GM10266 (cell line): Measurements from ENCODE around the gene RIPOR2.

Experiments used
- DNase-seq: peaks from one replicate; pipeline ENCODE4 v3.0.0; 2012; ENCODE audit errors: extremely low spot score
- CTCF ChIP-seq: IDR thresholded peaks from 2 replicates; pipeline ENCODE4 v1.5.1; 2012; ENCODE audit warnings: mild to moderate bottlenecking, low read depth; ENCODE audit not compliant: control insufficient read depth, insufficient read depth; ENCODE audit errors: missing control alignments

Gene RIPOR2

GRCh38 chr6:24832794-24833193, 103.0 kb downstream of the RIPOR2 start:
- TF ChIP-seq CTCF: no peak
- no peak for DNase-seq

- no peak for TF ChIP-seq CTCF
- no peak for DNase-seq
Measured at GRCh38 chr6:24831771-24832716, 103.7 kb downstream of the RIPOR2 start.

- DNase-seq: no peak
- TF ChIP-seq CTCF: no peak
Measured at GRCh38 chr6:24829657-24830056, 106.1 kb downstream of the RIPOR2 start.

- TF ChIP-seq CTCF: no peak
- DNase-seq: no peak
Measured at GRCh38 chr6:24827970-24828369, 107.8 kb downstream of the RIPOR2 start.

GRCh38 chr6:24827162-24827561, 108.6 kb downstream of the RIPOR2 start:
- DNase-seq: no peak
- TF ChIP-seq CTCF: no peak

GRCh38 chr6:24825130-24825630, 110.6 kb downstream of the RIPOR2 start:
- no peak for TF ChIP-seq CTCF
- no peak for DNase-seq

GRCh38 chr6:24824142-24824938, 111.4 kb downstream of the RIPOR2 start:
- no peak for DNase-seq
- no peak for TF ChIP-seq CTCF
